HPDE6-E6E7 (cell line): ENCODE data around the gene INIP.

ENCODE experiments used
- DNase-seq: peaks from one replicate; pipeline ENCODE4 v3.0.0; 2011; ENCODE audit warnings: missing footprints; ENCODE audit errors: extremely low spot score

The INIP gene, protein sequence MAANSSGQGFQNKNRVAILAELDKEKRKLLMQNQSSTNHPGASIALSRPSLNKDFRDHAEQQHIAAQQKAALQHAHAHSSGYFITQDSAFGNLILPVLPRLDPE

DNA sequence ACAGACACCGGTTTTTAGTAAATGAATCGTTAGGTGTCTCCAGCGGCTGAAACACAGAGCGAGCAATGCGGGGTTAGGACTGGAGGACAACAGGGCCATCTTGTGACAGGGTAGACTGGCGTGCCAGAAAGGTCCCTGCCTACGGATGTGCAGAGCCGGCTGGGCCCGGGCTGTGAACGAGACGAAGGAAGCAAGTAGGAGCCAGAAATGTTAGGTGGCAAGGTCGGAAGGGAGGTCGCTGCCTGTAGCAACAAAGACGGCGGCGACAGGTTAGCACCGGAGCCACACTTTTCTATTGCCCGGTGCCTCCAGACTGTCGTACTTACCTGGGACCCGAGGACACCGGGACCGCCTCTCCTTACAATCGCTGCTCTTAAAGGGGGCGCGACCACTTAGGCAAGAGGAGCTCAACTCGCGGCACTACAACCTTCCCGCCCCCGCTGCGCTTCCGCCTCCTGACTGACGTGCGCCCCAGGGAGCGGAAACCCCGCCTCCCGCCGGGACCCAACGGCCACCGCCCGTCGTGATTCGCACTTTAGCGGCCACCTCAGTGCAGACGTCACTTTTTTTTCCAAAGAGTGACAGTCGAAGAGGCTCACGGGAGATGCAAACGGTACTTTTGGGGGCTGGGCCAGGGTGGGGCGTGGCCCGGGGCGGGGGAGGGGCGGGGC lies at the start of gene INIP:
INIP (minus strand) TSS at position 457 of the 671 bp plus-strand sequence. CDS start 1,632 bp downstream, outside the sequence.
- DNase-seq, result peak; percentile 96

DNA sequence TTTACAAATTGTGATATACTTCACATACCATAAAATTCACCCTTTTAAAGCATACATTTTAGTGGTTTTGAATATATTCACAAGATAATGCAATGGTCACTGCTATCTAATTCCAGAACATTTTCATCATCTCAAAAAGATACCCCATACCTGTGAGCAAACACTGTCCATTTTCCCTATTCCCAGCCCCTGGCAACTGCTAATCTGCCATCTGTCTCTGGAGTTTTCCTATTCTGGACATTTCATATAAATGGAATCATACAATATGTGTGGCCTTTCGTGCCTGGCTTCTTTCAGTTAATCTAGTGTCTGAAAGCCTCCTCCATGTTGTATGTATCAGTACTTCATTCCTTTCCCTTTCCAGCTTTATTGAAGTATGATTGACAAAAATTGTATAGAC lies 47.4 kb upstream of the INIP start:
- DNase-seq, result no peak

DNA sequence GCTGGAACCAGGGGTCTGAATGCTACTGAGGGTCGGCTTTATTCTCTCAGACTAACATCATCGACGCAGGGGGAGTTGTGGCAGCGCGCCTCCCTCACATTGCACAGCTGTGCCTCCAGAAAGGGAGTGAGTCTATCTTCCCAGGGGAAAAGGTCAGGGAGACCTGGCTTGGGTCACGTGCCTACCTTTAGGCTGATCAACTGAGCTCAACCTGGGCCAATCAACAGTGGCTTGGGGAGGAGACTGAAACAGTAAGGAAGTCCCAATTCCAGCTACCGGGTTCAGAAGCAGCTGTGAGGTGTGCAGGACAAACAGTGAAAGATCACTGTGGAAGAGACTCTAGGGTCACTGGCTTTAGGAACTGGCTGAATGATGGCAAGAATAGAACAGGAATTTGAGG lies 46.9 kb upstream of the INIP start:
- DNase-seq, result no peak

DNA sequence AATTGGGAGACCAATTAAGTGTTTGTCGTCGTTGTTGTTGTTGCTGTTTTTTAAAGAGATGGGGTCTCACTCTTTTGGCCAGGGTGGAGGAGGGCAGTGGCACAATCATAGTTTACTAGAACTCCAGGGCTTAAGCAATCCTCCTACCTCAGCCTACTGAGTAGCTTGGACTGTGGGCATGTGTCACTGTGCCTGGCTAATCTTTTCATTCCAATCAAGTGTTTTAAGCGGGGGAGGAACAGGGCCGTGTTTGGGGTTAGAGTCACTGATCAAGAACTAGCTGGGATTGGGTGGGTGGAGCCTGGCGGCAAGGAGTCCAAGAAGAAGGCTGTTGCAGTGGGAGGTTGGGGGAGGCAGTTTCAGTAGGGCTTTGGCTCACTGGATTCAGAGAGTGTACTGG lies 46.4 kb upstream of the INIP start:
- no peak for DNase-seq

DNA sequence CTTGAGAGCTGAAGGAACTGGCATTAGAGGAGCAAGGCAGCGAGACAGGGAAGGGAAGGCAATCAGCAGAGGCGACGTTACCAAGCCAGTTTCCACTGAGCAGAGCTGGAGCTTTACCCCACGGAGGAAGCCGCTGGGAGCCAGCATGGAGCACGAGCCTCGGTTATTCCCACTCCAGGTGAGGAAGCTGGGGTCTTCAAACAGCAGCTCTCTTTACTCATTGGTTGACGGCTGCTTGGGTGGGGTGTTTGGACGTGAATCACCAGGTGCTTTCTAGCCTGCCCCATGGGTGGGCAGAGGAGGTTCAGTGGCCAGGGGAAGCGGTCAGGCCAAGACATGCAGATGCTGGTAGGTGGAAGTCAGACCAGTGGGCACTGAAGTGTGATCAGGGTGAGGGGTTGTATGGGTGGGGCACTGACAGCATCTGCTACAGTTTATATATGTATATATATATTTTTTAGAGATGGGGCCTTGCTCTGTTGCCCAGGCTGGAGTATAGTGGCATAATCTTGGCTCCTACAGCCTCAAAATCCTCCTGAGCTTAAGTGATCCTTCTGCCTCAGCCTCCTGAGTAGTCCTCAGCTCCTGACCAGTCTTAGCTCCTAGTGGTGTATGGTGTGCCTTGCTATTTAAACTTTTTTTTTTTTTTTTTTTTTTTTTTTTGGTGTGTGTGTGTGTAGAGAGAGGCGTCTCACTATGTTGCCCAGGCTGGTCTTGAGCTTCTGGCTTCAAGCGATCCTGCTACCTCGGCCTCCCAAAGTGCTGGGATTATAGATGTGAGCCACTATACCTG lies 45.0 kb upstream of the INIP start:
- DNase-seq, result no peak

DNA sequence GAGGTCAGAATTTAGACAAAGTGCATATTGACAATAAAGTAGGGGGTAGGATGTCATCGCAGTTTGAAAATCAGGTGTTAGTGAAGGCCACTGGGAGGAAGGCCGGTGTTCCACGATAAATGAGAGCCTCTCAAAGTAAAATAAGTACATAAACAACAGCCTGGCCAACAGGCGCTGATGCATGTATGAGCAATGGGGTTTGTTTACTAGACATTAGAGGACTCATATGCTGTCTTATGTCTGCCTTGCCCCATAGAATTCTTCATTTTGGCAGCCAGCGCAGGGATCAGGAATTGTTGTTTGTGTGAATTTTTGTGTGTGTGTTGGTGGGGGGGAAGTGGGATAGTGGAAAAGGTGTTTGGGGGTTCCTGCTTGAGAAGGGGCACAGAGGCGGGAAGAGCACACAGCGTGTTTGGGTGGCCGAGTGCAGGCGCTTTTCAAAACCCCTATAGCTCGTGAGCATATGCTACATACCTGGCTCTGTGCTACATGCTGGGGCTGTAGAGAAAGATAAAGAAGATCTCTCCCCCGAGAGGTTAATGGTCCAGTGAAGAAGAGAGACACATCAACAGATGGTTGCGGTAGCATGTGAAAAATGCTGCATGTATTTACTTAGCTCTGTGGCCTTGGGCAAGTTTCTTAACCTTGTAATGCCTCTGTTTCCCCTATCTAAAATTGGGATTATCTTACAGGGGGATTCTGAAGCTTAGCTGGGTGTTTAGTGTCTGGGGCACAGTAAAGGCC lies 44.2 kb upstream of the INIP start:
- no peak for DNase-seq

DNA sequence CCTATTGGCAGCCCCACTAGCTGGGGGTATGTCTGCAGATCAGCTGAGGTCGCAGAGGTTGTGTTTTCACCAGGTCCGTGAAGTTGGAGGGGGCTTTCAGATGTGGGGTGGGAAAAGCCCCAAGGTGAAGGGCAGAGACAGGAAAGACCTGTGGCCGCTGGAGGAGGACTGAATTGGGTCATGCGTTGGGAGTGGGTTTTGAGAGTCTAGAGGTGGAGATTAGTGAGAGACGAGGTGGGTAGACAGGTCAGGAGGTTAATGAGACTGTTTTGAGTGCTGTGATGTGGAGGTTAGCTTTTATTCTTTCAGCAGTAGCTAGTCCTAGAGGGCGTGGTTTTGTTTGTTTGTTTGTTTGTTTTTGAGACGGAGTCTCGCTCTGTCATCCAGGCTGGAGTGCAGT lies 42.9 kb upstream of the INIP start:
- no peak for DNase-seq

DNA sequence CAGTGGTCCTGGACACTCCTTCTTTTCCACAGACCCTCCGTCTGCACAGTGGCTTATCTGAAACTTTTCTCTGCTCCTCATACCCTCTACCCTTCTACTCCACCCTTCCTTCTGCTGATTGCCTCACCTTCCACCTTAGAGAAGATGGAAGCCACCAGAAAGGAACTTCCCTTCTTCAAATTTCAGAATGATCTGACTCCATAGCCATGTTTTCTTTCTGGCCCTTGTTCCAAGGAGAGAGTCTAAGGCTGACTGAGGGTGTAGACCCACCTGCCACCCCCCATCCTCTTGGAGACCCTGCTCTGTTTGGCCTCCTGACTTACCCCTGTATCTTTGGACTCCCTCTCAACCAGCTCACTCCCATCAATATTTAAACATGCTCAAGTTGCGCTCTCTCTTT lies 40.0 kb upstream of the INIP start:
- DNase-seq, result no peak

DNA sequence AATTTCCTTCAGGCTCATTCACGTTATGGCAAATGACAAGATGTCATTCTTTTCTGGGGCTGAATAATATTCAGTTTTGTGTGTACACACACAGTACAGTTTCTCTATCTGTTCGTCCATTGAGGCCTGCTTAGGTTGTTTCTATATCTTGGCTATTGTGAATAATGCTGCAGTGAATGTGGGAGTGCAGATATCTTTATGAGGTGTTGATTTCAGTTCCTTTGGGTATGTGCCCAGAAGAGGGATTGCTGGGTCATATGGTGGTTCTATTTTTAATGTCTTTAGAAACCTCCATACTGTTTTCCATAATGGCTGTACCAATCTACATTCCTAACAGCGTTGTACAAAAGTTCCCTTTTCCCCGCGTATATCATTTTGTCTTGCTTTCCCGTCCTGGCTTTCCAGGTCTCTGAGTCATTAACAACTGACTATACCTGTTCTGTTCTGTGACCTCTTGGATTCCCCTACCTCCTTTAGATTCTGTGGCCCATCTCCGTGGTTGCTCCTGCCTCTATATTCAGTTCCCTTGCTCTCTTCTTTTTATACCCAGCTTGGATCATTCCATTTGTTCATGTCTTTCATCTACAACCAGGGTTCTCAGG lies 39.5 kb upstream of the INIP start:
- no peak for DNase-seq

DNA sequence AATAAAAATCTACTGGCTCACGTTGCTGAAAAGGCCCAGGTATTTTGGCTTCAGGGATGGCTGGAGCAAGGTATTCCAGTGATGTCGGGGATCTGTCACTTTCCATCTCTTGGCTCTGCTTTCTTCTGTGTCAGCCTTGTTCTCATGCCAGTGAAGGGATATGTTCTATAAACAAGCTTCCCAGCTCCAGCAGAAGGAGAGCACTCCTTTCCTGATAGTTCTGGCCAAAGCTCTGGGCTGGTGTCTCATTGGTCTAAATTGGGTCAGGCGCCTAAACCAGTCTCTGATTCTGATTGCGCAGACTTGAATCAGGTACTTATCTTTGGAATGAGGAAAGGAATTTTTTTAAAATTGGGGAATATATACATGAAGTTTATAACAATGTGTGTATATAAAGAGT lies 37.8 kb upstream of the INIP start:
- DNase-seq, result no peak

DNA sequence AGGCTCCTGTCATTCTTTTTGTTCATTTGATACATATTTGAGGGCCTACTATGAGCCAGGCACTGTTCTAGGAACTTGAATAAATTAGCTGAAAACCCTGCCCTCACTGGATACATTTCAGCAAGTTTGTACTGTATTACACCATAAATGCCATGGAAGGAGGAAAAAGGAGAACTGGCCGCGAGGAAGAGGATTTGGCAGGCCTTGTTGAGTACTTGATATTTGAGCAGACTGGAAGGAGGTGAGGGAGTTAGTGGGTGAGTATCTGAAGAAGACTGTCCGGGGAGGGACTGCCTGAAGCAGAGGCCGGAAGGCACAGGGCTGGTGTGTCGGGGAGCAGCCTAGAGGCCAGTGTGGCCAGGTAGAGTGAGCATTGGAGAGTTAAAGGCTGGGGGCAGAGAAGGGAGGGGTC lies 37.1 kb upstream of the INIP start:
- no peak for DNase-seq

DNA sequence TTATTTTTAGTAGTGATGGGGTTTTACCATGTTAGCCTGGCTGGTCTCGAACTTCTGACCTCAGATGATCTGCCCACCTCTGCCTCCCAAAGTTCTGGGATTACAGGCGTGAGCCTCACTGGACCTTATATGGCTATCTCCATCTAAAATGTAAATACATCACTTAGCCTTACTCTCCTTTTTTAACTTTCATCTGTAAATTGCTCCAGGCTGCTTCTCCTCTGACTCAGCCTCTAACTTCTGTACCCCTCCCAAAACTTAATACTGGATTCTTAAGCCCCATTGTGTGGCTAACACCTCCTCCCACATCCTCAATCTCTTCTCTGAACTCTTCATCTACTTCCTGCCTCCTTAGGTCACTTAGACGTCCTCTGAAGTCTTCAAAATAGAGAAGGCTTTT lies 36.7 kb upstream of the INIP start:
- no peak for DNase-seq

DNA sequence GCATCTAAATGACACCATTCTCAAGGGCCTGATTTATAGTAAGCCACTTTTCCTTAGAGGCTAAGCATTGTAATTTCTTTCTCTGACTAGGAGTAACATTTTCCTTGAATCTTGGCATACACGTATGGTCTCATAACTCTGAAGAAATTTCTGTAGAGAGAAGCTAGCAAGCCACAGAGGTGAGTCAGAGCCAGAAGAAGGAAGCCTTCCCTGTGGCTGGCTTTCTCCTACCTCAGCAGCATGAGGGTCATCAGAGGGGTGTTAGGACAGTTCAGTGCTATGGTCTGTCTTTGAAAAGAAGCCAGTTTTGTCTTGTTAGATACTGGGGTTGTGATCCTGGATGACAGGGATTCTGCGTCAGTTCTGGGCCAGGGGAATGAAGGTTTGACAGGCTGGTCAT lies 35.8 kb upstream of the INIP start:
- peak; percentile 68 for DNase-seq

DNA sequence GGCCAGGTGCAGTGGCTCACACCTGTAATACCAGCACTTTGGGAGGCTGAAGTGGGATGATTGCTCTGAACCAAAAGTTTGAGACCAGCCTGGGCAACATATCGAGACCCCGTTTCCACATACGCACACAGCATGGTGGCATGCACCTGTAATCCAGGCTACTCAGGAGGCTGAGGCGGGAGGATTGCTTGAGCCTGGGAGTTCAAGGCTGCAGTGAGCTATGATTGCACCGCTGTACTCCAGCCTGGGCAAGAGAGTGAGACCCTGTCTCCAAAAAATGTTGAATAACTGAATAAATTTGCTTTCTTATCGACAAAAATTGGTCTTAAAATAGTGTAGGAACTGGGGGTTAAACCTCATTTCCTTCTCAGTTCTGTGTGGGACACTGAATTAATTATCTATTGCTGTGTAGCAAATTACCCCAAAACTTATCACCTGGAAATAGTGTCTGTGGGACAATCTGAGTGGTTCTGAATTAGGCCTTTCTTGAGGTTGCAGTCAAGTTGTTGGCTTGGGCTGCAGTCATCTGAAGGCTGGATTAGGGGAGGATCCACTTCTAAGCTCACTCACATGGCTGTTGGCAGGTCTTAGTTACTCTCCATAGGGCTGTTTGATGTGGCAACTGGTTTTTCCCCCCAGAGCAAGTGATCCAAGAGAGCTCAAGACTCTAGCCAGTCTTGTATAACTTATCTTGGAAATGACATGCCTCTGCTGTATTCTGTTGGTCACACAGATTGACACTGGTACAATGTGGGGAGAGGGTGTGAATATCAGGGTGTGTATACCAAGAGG lies 34.6 kb upstream of the INIP start:
- no peak for DNase-seq

DNA sequence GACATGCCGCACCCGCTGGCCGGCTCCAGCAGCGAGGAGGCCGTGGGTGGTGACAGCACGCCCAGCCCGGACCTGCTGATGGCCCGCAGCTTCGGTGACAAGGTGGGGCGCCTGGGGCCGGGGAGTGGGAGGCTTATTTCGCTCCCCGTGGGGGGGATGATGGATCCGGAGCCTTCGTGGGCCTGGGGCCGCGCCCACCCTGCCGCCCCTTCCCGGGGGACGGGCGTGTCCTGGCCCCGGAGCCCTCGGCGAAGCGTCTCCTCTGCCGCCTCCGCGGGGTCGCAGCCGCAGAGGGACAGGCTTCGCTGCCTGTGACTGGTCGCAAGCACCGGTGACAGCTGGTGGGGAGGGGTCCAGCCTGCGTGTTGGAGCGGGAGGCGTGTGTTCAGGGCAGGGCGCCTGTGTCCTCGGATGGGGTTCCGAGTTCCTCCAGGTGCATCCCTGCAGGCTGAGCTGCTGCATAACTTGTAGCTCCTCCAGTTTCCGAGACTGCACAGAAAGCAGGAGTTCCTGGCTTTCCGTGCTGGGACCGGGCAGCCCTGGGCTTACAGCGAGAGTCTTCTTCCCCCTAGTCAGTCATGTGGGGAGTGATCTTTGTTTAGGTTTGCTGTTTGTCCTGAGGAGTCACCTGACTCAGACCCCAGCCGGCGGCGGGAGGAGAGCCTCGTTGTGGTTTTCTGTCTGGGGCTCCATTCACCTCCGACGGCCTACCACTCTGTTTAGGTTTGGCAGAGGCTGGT lies 33.3 kb upstream of the INIP start:
- DNase-seq, result peak; percentile 54

DNA sequence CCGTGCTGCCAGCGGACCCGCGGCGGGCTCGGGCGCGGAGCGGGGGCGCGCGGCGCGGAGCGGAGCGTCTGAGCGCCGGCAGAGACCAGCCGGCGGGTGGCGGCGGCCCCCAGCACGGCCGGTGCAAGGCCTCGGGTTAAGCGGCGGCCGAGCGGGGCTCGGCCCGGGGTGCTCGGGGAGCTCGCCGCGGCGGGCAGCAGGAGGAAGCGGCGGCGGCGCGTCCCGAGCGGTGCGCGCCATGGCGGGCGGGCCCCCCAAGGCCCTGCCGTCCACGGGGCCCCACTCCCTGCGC lies 32.8 kb upstream of the INIP start:
- DNase-seq, result no peak

DNA sequence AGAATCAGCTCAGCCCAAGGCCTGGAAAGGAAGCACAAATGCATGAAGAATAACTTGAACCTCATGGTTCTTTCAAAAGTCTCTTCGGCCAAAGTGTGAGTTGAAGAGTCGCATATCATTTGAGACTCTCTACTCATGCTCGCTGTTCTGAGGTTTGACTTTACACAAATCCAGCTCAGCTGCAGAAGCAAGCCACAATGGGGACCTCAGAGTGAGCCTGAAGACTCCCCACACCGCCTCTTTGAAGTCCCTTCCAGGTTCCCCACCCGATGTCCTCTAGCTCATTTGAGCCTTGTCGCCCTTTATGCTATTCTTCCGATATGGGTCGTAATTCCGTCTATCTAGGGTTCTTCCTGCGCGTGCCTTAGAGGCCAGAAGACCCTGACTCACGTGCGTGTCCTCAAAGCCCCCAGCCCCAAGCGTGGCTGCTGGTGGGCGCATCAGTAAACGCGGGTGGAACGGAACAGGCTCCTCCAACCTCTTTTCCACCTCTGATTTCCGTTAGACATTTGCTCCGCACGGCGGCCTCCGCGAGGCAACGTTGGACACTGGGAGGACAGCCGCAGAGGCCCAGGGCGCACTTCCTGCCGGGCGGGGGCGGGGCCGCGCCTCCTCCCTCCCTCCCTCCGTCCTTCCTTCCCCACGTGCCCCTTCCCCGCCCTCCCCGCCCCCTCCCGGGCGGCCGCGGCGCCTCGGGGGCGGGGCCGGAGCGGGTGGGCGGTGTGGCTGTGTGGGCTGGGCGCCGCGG lies 32.3 kb upstream of the INIP start, which contains the start of gene SNX30:
SNX30 (plus strand) TSS at position 745 of the 748 bp plus-strand sequence. CDS start 242 bp downstream, outside the sequence.
- DNase-seq, result peak; percentile 73

DNA sequence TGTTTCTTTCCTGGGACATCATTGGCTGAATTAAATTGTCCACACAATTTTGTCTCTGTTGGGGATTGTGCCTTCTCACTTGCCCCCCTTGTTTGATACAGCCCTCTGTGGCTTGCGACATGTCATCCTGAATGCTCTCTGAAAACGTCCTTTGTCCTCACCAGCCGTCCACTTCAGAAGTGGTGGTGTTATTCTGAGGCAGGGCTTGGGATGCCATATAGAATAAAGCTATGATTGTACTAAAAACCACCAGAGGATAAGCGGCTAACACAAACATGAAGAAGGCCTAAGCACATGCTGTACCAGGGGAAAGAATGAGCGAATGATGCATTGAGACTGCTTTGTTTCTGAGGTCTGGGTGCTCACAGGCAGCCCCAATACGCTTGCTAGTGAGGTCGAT lies 29.2 kb upstream of the INIP start:
- DNase-seq, result no peak

DNA sequence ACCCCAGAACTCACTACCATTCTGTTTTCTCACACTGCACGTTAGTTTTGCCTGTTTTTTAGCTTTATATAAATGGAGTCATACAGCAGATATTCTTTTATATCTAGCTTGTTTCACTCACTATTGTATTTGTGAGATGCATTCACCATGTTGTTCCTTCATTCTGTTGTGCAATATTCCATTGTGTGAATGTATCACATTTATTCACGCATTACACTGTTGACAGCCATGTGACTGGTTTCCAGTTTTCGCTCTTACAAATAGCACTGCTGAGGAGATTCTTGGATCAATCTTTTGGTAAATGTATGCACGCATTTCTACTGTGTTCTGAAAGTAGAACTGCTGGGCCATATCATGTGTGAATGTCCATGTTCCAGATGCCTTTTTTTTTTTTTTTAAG lies 26.3 kb upstream of the INIP start:
- DNase-seq, result no peak
